WTC11 (cell line): Measurements from ENCODE around the gene KIN.

Experiments
- ATF1 ChIP-seq: sonication (generic); formaldehyde crosslinking; IDR thresholded peaks from 2 replicates; pipeline ENCODE4 v1.8.1; 2023; ENCODE audit warnings: mild to moderate bottlenecking, moderate library complexity, missing genetic modification reagents
- CREB1 ChIP-seq: sonication (generic); formaldehyde crosslinking; IDR thresholded peaks from 2 replicates; pipeline ENCODE4 v1.8.0; 2023; ENCODE audit warnings: mild to moderate bottlenecking, missing genetic modification reagents
- CREM ChIP-seq: sonication (generic); formaldehyde crosslinking; IDR thresholded peaks from 2 replicates; pipeline ENCODE4 v1.8.1; 2022; ENCODE audit warnings: mild to moderate bottlenecking, missing genetic modification reagents, moderate library complexity
- CTCF ChIP-seq: fragments of 200-600 bp; IDR thresholded peaks from 2 replicates; pipeline ENCODE4 v1.8.0; 2022; ENCODE audit warnings: antibody characterized with exemption
- IRF1 ChIP-seq: sonication (generic); formaldehyde crosslinking; IDR thresholded peaks from 2 replicates; pipeline ENCODE4 v1.8.0; 2023; ENCODE audit warnings: missing genetic modification reagents
- JUN ChIP-seq: sonication (generic); formaldehyde crosslinking; IDR thresholded peaks from 2 replicates; pipeline ENCODE4 v1.8.0; 2023; ENCODE audit warnings: mild to moderate bottlenecking, missing genetic modification reagents
- MAX ChIP-seq: sonication (generic); formaldehyde crosslinking; IDR thresholded peaks from 2 replicates; pipeline ENCODE4 v1.8.0; 2022; ENCODE audit warnings: mild to moderate bottlenecking, missing genetic modification reagents
- PRRX2 ChIP-seq: fragments of 250-450 bp; sonication (Bioruptor Pico); IDR thresholded peaks from 2 replicates; pipeline ENCODE4 v1.8.0; 2021; ENCODE audit warnings: mild to moderate bottlenecking
- RELA ChIP-seq: sonication (generic); formaldehyde crosslinking; IDR thresholded peaks from 2 replicates; pipeline ENCODE4 v1.8.1; 2022; ENCODE audit warnings: missing genetic modification reagents, mild to moderate bottlenecking, borderline replicate concordance
- TF ChIP-seq, protein P1 (sequence below): sonication (generic); formaldehyde crosslinking; IDR thresholded peaks from 2 replicates; pipeline ENCODE4 v1.8.1; 2022; ENCODE audit warnings: low read depth, mild to moderate bottlenecking, moderate library complexity, missing genetic modification reagents, borderline replicate concordance
- TF ChIP-seq, protein P2 (sequence below): sonication (generic); formaldehyde crosslinking; IDR thresholded peaks from 2 replicates; pipeline ENCODE4 v1.8.1; 2023; ENCODE audit warnings: mild to moderate bottlenecking, missing genetic modification reagents, moderate library complexity

GRCh38 chr10:7808686-7809267 lies 21.0 kb upstream of the KIN start:
- TF ChIP-seq CTCF = no peak
- TF ChIP-seq PRRX2 (CRISPR knock-in tag) = no peak
- TF ChIP-seq MAX (CRISPR knock-in tag) = no peak
- TF ChIP-seq ATF1 (CRISPR knock-in tag) = no peak
- no peak for TF ChIP-seq CREB1
- TF ChIP-seq, protein P1, sequence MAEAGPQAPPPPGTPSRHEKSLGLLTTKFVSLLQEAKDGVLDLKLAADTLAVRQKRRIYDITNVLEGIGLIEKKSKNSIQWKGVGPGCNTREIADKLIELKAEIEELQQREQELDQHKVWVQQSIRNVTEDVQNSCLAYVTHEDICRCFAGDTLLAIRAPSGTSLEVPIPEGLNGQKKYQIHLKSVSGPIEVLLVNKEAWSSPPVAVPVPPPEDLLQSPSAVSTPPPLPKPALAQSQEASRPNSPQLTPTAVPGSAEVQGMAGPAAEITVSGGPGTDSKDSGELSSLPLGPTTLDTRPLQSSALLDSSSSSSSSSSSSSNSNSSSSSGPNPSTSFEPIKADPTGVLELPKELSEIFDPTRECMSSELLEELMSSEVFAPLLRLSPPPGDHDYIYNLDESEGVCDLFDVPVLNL = no peak
- no peak for TF ChIP-seq JUN (CRISPR knock-in tag)
- no peak for TF ChIP-seq IRF1 (CRISPR knock-in tag)
- no peak for TF ChIP-seq RELA (CRISPR knock-in tag)
- TF ChIP-seq CREM = no peak
- TF ChIP-seq, protein P2, sequence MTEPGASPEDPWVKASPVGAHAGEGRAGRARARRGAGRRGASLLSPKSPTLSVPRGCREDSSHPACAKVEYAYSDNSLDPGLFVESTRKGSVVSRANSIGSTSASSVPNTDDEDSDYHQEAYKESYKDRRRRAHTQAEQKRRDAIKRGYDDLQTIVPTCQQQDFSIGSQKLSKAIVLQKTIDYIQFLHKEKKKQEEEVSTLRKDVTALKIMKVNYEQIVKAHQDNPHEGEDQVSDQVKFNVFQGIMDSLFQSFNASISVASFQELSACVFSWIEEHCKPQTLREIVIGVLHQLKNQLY = no peak
